ENCODE measurements around the gene WDR64.
"Not testable (repeated sequence)": the region's sequence is repeated elsewhere in the genome, so short reads cannot be mapped to it uniquely, and the experiment has no call there.

Gene WDR64

GRCh38 chr1:241787691-241788090 lies 135.6 kb downstream of the WDR64 start:
- no peak for DNase-seq (ENCODE audit: low read depth in 1 of 2, low spot score in 1 of 2)

GRCh38 chr1:241789061-241789460 lies 137.0 kb downstream of the WDR64 start:
- DNase-seq (ENCODE audit: low read depth in 1 of 2, low spot score in 1 of 2), result no peak

- no peak for DNase-seq (ENCODE audit: low read depth in 1 of 2, low spot score in 1 of 2)
Observed at GRCh38 chr1:241799416-241799815, 147.3 kb downstream of the WDR64 start.

- no peak for DNase-seq (ENCODE audit: low read depth in 1 of 2, low spot score in 1 of 2)
Observed at GRCh38 chr1:241800640-241801039, 148.6 kb downstream of the WDR64 start.

- no peak for DNase-seq (ENCODE audit: low read depth in 1 of 2, low spot score in 1 of 2)
Observed at GRCh38 chr1:241802863-241803262, 150.8 kb downstream of the WDR64 start.

GRCh38 chr1:241804706-241805105 lies 152.6 kb downstream of the WDR64 start:
- DNase-seq (ENCODE audit: low read depth in 1 of 2, low spot score in 1 of 2), result not testable (repeated sequence)

GRCh38 chr1:241808265-241808664 lies 156.2 kb downstream of the WDR64 start:
- DNase-seq (ENCODE audit: low read depth in 1 of 2, low spot score in 1 of 2), result no peak

GRCh38 chr1:241810769-241811405 lies 158.8 kb downstream of the WDR64 start:
- no peak for DNase-seq (ENCODE audit: low read depth in 1 of 2, low spot score in 1 of 2)

GRCh38 chr1:241813768-241814320 lies 161.8 kb downstream of the WDR64 start:
- no peak for DNase-seq (ENCODE audit: low read depth in 1 of 2, low spot score in 1 of 2)

- DNase-seq (ENCODE audit: low read depth in 1 of 2, low spot score in 1 of 2), result no peak
Observed at GRCh38 chr1:241816008-241816407, 163.9 kb downstream of the WDR64 start.

- no peak for DNase-seq (ENCODE audit: low read depth in 1 of 2, low spot score in 1 of 2)
Observed at GRCh38 chr1:241817331-241817792, 165.3 kb downstream of the WDR64 start.

- no peak for DNase-seq (ENCODE audit: low read depth in 1 of 2, low spot score in 1 of 2)
Observed at GRCh38 chr1:241817956-241818612, 166.0 kb downstream of the WDR64 start.

GRCh38 chr1:241819340-241819866 lies 167.3 kb downstream of the WDR64 start:
- no peak for DNase-seq (ENCODE audit: low read depth in 1 of 2, low spot score in 1 of 2)

GRCh38 chr1:241821363-241821762 lies 169.3 kb downstream of the WDR64 start:
- no peak for DNase-seq (ENCODE audit: low read depth in 1 of 2, low spot score in 1 of 2)

GRCh38 chr1:241822846-241823245 lies 170.8 kb downstream of the WDR64 start:
- DNase-seq (ENCODE audit: low read depth in 1 of 2, low spot score in 1 of 2), result no peak

- no peak for DNase-seq (ENCODE audit: low read depth in 1 of 2, low spot score in 1 of 2)
Observed at GRCh38 chr1:241823925-241824324, 171.8 kb downstream of the WDR64 start.

GRCh38 chr1:241825581-241825980 lies 173.5 kb downstream of the WDR64 start:
- DNase-seq (ENCODE audit: low read depth in 1 of 2, low spot score in 1 of 2), result no peak

- not testable (repeated sequence) for DNase-seq (ENCODE audit: low read depth in 1 of 2, low spot score in 1 of 2)
Observed at GRCh38 chr1:241826613-241827012, 174.5 kb downstream of the WDR64 start.

GRCh38 chr1:241827264-241827663 lies 175.2 kb downstream of the WDR64 start:
- no peak for DNase-seq (ENCODE audit: low read depth in 1 of 2, low spot score in 1 of 2)

- DNase-seq (ENCODE audit: low read depth in 1 of 2, low spot score in 1 of 2), result no peak
Observed at GRCh38 chr1:241828463-241829021, 176.5 kb downstream of the WDR64 start.

GRCh38 chr1:241829468-241829867 lies 177.4 kb downstream of the WDR64 start:
- DNase-seq (ENCODE audit: low read depth in 1 of 2, low spot score in 1 of 2), result no peak
